Skeletal muscle cell (primary cell): ENCODE results near the gene TUBA4B.
A peak's percentile ranks its signal among the peaks of the same experiment; 100 is the strongest.
"Not testable (repeated sequence)": the region's sequence is repeated elsewhere in the genome, so short reads cannot be mapped to it uniquely, and the experiment has no call there.

ENCODE experiments used
- DNase-seq: peaks from one replicate; pipeline ENCODE4 v3.0.0-alpha.2; 2010; ENCODE audit warnings: low read depth
- H3K4me3 ChIP-seq: 2 replicates; pipeline ENCODE4 v1.5.1; 2011; ENCODE audit warnings: low read depth, mild to moderate bottlenecking, control low read depth, low read length, moderate library complexity

TUBA4B gene

DNA sequence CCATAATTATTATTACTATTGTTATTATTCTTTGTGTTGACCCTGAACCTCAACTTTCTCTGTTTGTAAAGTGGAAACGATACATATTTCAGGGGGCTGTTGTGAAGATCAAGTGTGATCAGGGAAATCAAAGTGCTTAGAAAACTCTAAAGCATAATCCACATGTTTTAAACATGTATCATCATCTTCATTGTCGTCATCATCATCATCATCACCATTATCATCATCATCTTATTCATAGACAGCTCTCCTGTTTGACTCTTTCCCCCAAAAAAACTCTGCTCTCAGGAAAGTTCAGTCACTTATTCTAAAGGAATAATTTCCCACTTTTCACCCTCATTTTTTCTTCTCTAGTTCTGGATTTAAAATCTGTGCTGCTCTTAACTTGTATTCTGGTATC is 51.2 kb downstream of the TUBA4B start:
- DNase-seq = no peak
- no peak overlapping the region for H3K4me3 ChIP-seq

DNA sequence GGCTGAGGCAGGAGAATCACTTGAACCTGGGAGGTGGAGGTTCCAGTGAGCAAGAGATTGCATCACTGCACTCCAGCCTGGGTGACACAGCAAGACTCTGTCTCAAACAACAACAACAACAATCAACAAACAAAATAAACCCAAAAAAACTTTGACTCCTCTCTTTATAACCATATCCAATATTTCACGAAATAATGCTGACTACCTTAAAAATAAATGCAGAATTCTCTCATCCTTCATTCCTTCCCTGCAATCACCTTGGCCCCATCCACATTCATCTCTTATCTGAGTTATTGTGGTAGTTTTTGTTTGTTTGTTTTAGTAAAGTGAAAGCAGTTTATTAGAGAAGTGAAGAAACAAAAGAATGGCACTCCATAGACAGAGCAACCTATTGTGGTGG is 53.0 kb downstream of the TUBA4B start:
- no peak for DNase-seq
- no peak overlapping the region for H3K4me3 ChIP-seq

DNA sequence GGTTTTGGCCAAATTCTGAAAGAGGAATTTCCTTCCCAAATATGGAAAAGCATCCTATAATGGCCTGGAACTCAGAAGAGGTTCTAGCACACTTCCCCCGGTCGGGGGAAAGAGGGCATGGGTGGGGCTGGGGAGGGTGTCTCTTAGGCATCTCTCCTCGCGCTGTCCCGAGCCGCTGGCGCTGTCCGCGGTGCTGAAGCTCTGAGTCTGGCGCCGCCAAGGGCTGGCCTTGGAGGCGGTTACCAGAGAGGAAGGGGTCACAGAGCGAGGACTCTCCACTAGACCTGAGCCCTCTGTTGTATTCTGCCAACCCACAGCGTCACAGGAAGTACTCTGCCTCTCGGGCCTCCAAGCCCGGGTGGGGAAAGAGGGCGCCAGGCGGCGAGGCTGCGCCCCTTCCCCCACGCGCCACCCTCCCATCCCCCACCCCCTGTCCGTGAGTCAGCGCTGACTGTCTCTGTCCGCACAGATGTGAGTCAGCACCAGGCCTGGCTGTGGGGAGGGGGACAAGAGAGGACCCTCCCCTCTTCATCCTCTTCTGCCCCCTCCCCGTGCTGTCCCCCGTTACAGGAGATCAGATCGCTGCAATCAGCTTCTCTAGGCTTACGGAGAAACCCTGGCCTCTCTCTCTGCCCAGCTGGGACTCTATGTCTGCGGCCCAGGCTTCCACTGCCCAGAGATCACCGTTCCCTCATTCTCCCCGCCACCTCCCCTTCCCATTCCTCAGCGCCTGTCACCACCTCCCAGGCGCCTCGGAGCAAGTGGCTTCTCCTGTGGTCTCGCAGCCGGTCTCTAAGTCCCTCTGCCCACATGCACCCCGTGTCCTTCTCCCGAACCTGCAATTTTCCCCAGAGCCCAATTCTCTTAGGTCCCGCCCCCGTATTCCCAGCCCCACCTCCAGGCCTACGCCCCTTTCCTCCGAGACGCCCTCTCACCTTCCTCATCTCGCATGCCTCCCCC is 55.4 kb downstream of the TUBA4B start:
- DNase-seq = peak; percentile 45
- H3K4me3 ChIP-seq = peak overlapping the region; percentile 61

DNA sequence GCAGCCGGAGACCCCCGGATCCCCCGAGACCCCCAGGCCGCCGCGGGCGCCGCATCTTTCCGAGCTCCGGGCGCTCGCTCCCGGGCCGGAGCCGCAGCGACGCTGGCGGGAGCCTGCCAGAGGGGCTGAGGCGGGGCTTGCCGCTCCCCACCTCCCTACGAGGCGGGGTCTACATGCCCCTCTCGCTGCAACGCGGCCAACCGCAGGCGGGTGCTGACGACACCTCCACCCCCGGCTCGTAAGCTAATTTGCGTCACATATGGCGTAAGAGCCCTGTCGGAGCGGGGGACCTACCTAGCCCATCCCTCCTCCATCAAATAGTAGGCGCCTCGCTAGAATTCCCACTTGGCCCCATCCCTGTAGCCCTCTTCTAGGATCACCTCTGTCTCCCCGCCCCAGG is 56.2 kb downstream of the TUBA4B start, which contains the start of gene PTPRN:
PTPRN (minus strand) TSS at position 124 of the 400 bp plus-strand sequence; CDS start at position 55, 69 bp downstream.
- H3K4me3 ChIP-seq = peak within 1 kb of the TSS; percentile 61
- DNase-seq = peak; percentile 84

DNA sequence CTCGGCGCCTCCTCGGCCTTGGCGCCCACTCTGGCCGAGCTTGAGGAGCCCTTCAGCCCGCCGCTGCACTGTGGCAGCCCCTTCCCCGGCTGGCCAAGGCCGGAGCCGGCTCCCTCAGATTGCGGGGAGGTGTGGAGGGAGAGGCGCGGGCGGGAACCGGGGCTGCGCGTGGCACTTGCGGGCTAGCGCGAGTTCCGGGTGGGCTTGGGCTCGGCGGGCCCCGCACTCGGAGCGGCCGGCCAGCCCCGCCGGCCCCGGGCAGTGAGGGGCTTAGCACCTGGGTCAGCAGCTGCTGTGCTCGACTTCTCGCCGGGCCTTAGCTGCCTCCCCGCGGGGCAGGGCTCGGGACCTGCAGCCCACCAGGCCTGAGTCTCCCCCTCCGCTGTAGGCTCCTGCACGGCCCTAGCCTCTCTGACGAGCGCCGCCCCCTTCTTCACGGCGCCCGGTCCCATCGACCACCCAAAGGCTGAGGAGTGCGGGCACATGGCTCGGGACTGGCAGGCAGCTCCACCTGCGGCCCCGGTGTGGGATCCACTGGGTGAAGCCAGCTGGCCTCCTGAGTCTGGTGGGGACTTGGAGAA is 59.7 kb downstream of the TUBA4B start:
- H3K4me3 ChIP-seq, DNase-seq: not testable (repeated sequence)

DNA sequence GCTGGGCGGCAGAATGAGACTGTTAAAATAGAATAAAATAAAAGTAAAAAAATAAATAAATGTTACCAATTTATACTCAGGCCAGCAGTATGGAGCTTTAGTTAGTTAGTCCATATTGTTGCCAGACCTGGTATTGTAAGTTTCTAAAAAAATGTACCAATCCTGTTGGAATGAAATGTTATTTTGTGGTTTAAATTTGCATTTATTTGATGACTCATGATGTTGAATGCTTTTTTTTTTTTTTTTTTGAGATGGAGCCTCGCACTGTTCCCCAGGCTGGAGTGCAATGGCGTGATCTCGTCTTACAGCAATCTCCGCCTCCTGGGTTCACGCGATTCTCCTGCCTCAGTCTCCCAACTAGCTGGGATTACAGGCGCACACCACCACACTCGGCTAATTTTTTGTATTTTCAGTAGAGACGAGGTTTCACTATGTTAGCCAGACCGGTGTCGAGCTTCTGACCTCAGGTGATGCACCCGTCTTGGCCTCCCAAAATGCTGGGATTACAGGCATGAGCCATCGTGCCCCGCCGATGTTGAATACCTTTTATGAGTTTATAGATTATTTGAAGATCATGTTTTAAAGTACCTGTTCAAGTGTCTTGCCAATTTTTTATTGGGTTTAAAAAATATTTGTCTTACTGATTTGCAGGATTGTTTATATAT is 61.9 kb downstream of the TUBA4B start:
- no peak for DNase-seq
- H3K4me3 ChIP-seq = no peak overlapping the region
